Astrocyte (in vitro differentiated cells and primary cell): Measurements from ENCODE around the gene AMMECR1.

Source experiments
- CTCF ChIP-seq: IDR thresholded peaks from 2 replicates; pipeline ENCODE4 v1.5.1; 2011; ENCODE audit warnings: low read depth, mild to moderate bottlenecking, inconsistent platforms, low read length, moderate library complexity; ENCODE audit not compliant: insufficient read depth
- EZH2 ChIP-seq: IDR thresholded peaks from 2 replicates; pipeline ENCODE4 v1.6.1; 2012; ENCODE audit warnings: mild to moderate bottlenecking, low read length, inconsistent platforms; ENCODE audit not compliant: insufficient read depth

- TF ChIP-seq CTCF: no peak
- TF ChIP-seq EZH2: no peak
These were observed 158.7 kb downstream of the AMMECR1 start for GRCh38 chrX:110159235-110159634.
